GM23338 (cell line): ENCODE data around the gene COL6A1.

Experiments used
- CREB1 ChIP-seq: fragments of 250-450 bp; sonication (Bioruptor Pico); IDR thresholded peaks from 2 replicates; pipeline ENCODE4 v1.5.0; 2020; ENCODE audit warnings: low read depth, mild to moderate bottlenecking, moderate library complexity
- EZH2 ChIP-seq: fragments of 200-600 bp; sonication (generic); IDR thresholded peaks from one replicate; pipeline ENCODE4 v1.8.0; 2017; ENCODE audit warnings: antibody characterized with exemption, mild to moderate bottlenecking, low read depth; ENCODE audit not compliant: unreplicated experiment
- EZH2phosphoT487 ChIP-seq: fragments of 200-600 bp; sonication (generic); IDR thresholded peaks from one replicate; pipeline ENCODE4 v1.8.1; 2018; ENCODE audit warnings: antibody characterized with exemption; ENCODE audit not compliant: unreplicated experiment
- JUNB ChIP-seq: IDR thresholded peaks from one replicate; pipeline ENCODE4 v1.6.1; 2016; ENCODE audit warnings: antibody characterized with exemption; ENCODE audit not compliant: unreplicated experiment
- POLR2AphosphoS5 ChIP-seq: IDR thresholded peaks from 2 replicates; pipeline ENCODE4 v1.6.1; 2016; ENCODE audit warnings: antibody characterized with exemption, low read depth
- ZNF331 ChIP-seq: fragments of 250-450 bp; sonication (Bioruptor Pico); IDR thresholded peaks from 2 replicates; pipeline ENCODE4 v1.5.0; 2020; ENCODE audit warnings: low read depth, mild to moderate bottlenecking, moderate library complexity
- TF ChIP-seq, protein P1 (sequence below), 2 experiments: fragments of 200-600 bp in 1 of 2; sonication (generic) in 1 of 2; conservative IDR thresholded peaks; 2 replicates each; pipeline versions ENCODE4 v1.5.1 to v1.6.1; 2016 to 2017; ENCODE audit warnings: antibody characterized with exemption in 2 of 2, low read depth in 2 of 2, mild to moderate bottlenecking in 2 of 2, moderate library complexity in 1 of 2
- TF ChIP-seq, protein P2 (sequence below): IDR thresholded peaks from one replicate; pipeline ENCODE4 v1.6.1; 2018; ENCODE audit warnings: antibody characterized with exemption; ENCODE audit not compliant: unreplicated experiment
- TF ChIP-seq, protein P3 (sequence below): IDR thresholded peaks from 2 replicates; pipeline ENCODE4 v1.6.1; 2016; ENCODE audit warnings: antibody characterized with exemption
- TF ChIP-seq, protein P4 (sequence below): fragments of 250-450 bp; sonication (Bioruptor Pico); IDR thresholded peaks from 2 replicates; pipeline ENCODE4 v1.5.0; 2020; ENCODE audit warnings: mild to moderate bottlenecking, moderate library complexity

DNA sequence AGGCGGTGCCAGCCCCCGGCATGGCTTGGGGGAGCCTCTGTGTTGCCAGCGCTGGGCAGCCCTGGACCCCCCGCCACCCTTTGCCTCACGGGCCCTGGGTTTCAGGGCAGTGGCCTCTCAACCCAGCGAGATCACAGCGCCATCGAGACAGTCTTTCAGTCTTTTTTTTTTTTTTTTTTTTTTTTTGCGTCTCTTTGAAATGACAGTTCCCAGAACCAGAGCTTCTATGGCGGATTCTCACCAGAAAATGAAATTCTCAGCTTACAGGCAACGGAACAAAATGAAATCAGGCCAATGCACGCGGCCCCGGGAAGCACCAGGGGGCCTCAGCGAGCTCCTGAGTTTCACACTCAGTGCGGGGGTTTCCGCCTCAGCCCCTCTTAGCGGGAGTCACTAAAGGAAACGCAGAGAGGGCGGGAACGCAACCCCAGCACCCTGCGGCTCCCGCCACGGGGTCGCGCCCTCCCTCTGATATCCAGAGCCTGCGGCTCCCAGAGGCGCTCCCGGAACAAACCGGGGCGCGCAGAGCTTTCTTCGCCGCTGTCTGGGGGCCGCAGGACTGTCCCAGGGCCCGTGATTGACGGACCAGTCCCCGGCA, 8.0 kb upstream of the COL6A1 start:
- TF ChIP-seq, protein P1, sequence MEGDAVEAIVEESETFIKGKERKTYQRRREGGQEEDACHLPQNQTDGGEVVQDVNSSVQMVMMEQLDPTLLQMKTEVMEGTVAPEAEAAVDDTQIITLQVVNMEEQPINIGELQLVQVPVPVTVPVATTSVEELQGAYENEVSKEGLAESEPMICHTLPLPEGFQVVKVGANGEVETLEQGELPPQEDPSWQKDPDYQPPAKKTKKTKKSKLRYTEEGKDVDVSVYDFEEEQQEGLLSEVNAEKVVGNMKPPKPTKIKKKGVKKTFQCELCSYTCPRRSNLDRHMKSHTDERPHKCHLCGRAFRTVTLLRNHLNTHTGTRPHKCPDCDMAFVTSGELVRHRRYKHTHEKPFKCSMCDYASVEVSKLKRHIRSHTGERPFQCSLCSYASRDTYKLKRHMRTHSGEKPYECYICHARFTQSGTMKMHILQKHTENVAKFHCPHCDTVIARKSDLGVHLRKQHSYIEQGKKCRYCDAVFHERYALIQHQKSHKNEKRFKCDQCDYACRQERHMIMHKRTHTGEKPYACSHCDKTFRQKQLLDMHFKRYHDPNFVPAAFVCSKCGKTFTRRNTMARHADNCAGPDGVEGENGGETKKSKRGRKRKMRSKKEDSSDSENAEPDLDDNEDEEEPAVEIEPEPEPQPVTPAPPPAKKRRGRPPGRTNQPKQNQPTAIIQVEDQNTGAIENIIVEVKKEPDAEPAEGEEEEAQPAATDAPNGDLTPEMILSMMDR (conservative IDR thresholded peaks at IDR 0.05; ENCODE audit: low read depth in 2 of 2), result peak; percentile 55 to 61
- TF ChIP-seq POLR2AphosphoS5 (no peak), JUNB (no peak), CREB1 (CRISPR knock-in tag) (no peak), EZH2 (no peak), EZH2phosphoT487 (no peak), ZNF331 (no peak)
- TF ChIP-seq, protein P2, sequence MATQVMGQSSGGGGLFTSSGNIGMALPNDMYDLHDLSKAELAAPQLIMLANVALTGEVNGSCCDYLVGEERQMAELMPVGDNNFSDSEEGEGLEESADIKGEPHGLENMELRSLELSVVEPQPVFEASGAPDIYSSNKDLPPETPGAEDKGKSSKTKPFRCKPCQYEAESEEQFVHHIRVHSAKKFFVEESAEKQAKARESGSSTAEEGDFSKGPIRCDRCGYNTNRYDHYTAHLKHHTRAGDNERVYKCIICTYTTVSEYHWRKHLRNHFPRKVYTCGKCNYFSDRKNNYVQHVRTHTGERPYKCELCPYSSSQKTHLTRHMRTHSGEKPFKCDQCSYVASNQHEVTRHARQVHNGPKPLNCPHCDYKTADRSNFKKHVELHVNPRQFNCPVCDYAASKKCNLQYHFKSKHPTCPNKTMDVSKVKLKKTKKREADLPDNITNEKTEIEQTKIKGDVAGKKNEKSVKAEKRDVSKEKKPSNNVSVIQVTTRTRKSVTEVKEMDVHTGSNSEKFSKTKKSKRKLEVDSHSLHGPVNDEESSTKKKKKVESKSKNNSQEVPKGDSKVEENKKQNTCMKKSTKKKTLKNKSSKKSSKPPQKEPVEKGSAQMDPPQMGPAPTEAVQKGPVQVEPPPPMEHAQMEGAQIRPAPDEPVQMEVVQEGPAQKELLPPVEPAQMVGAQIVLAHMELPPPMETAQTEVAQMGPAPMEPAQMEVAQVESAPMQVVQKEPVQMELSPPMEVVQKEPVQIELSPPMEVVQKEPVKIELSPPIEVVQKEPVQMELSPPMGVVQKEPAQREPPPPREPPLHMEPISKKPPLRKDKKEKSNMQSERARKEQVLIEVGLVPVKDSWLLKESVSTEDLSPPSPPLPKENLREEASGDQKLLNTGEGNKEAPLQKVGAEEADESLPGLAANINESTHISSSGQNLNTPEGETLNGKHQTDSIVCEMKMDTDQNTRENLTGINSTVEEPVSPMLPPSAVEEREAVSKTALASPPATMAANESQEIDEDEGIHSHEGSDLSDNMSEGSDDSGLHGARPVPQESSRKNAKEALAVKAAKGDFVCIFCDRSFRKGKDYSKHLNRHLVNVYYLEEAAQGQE, result no peak
- TF ChIP-seq, protein P3, sequence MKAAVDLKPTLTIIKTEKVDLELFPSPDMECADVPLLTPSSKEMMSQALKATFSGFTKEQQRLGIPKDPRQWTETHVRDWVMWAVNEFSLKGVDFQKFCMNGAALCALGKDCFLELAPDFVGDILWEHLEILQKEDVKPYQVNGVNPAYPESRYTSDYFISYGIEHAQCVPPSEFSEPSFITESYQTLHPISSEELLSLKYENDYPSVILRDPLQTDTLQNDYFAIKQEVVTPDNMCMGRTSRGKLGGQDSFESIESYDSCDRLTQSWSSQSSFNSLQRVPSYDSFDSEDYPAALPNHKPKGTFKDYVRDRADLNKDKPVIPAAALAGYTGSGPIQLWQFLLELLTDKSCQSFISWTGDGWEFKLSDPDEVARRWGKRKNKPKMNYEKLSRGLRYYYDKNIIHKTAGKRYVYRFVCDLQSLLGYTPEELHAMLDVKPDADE, result no peak
- TF ChIP-seq, protein P4, sequence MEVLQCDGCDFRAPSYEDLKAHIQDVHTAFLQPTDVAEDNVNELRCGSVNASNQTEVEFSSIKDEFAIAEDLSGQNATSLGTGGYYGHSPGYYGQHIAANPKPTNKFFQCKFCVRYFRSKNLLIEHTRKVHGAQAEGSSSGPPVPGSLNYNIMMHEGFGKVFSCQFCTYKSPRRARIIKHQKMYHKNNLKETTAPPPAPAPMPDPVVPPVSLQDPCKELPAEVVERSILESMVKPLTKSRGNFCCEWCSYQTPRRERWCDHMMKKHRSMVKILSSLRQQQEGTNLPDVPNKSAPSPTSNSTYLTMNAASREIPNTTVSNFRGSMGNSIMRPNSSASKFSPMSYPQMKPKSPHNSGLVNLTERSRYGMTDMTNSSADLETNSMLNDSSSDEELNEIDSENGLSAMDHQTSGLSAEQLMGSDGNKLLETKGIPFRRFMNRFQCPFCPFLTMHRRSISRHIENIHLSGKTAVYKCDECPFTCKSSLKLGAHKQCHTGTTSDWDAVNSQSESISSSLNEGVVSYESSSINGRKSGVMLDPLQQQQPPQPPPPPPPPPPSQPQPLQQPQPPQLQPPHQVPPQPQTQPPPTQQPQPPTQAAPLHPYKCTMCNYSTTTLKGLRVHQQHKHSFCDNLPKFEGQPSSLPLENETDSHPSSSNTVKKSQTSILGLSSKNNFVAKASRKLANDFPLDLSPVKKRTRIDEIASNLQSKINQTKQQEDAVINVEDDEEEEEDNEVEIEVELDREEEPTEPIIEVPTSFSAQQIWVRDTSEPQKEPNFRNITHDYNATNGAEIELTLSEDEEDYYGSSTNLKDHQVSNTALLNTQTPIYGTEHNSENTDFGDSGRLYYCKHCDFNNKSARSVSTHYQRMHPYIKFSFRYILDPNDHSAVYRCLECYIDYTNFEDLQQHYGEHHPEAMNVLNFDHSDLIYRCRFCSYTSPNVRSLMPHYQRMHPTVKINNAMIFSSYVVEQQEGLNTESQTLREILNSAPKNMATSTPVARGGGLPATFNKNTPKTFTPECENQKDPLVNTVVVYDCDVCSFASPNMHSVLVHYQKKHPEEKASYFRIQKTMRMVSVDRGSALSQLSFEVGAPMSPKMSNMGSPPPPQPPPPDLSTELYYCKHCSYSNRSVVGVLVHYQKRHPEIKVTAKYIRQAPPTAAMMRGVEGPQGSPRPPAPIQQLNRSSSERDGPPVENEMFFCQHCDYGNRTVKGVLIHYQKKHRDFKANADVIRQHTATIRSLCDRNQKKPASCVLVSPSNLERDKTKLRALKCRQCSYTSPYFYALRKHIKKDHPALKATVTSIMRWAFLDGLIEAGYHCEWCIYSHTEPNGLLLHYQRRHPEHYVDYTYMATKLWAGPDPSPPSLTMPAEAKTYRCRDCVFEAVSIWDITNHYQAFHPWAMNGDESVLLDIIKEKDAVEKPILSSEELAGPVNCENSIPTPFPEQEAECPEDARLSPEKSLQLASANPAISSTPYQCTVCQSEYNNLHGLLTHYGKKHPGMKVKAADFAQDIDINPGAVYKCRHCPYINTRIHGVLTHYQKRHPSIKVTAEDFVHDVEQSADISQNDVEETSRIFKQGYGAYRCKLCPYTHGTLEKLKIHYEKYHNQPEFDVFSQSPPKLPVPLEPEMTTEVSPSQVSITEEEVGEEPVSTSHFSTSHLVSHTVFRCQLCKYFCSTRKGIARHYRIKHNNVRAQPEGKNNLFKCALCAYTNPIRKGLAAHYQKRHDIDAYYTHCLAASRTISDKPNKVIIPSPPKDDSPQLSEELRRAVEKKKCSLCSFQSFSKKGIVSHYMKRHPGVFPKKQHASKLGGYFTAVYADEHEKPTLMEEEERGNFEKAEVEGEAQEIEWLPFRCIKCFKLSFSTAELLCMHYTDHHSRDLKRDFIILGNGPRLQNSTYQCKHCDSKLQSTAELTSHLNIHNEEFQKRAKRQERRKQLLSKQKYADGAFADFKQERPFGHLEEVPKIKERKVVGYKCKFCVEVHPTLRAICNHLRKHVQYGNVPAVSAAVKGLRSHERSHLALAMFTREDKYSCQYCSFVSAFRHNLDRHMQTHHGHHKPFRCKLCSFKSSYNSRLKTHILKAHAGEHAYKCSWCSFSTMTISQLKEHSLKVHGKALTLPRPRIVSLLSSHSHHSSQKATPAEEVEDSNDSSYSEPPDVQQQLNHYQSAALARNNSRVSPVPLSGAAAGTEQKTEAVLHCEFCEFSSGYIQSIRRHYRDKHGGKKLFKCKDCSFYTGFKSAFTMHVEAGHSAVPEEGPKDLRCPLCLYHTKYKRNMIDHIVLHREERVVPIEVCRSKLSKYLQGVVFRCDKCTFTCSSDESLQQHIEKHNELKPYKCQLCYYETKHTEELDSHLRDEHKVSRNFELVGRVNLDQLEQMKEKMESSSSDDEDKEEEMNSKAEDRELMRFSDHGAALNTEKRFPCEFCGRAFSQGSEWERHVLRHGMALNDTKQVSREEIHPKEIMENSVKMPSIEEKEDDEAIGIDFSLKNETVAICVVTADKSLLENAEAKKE, result no peak
